Measurements from ENCODE around the gene SART1.
"Not testable (repeated sequence)": the region's sequence is repeated elsewhere in the genome, so short reads cannot be mapped to it uniquely, and the experiment has no call there.

Gene SART1

GRCh38 chr11:65941720-65942310 is 19.7 kb upstream of the SART1 start:
- Histone ChIP-seq H3K4me3 (ENCODE audit: low read length) (no peak overlapping the region), H3K9me3 (ENCODE audit: control insufficient read depth, low read length) (no peaks in the 10 kb centered on the region), H3K9ac (ENCODE audit: low read length) (no peak overlapping the region), H3K27me3 (ENCODE audit: control insufficient read depth, insufficient read depth, low read length) (peaks cover 2% of the 10 kb centered on the region), H3K4me1 (ENCODE audit: control insufficient read depth, insufficient read depth, low read length) (no peaks in the 10 kb centered on the region), H3K36me3 (ENCODE audit: control insufficient read depth, insufficient read depth, low read length) (no peaks in the 10 kb centered on the region)

- H3K9ac ChIP-seq (ENCODE audit: low read length) = no peak overlapping the region
- H3K4me1 ChIP-seq (ENCODE audit: control insufficient read depth, insufficient read depth, low read length) = no peaks in the 10 kb centered on the region
- H3K9me3 ChIP-seq (ENCODE audit: control insufficient read depth, low read length) = no peaks in the 10 kb centered on the region
- H3K27me3 ChIP-seq (ENCODE audit: control insufficient read depth, insufficient read depth, low read length) = peaks cover 2% of the 10 kb centered on the region
- H3K4me3 ChIP-seq (ENCODE audit: low read length) = no peak overlapping the region
- H3K36me3 ChIP-seq (ENCODE audit: control insufficient read depth, insufficient read depth, low read length) = no peaks in the 10 kb centered on the region
These were observed 19.0 kb upstream of the SART1 start for GRCh38 chr11:65942531-65942930.

DNA sequence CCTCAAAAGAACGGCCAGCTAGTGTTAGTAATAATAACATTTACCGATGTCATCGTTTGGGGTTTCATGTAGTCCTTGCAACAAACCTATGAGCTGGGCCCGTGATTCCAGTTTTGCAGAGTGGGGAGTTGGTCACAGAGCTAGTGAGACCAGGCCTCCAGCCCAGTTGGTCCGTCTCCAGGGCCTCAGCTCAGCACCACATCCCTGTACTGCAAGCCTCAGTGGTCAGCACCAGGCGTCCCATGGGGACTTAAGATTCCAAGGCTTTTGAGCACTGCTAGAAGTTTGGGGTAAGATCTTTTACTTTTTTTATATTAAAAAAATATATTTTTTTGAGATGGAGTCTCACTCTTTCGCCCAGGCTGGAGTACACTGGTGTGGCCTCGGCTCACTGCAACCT is 17.3 kb upstream of the SART1 start:
- H3K4me3 ChIP-seq (ENCODE audit: low read length) = no peak overlapping the region

GRCh38 chr11:65944767-65945166 is 16.8 kb upstream of the SART1 start:
- H3K27me3 ChIP-seq (ENCODE audit: control insufficient read depth, insufficient read depth, low read length) = peaks cover 2% of the 10 kb centered on the region
- no peaks in the 10 kb centered on the region for H3K36me3 ChIP-seq (ENCODE audit: control insufficient read depth, insufficient read depth, low read length)
- no peak overlapping the region for H3K4me3 ChIP-seq (ENCODE audit: low read length)
- no peak overlapping the region for H3K9ac ChIP-seq (ENCODE audit: low read length)
- H3K9me3 ChIP-seq (ENCODE audit: control insufficient read depth, low read length) = no peaks in the 10 kb centered on the region
- H3K4me1 ChIP-seq (ENCODE audit: control insufficient read depth, insufficient read depth, low read length) = no peaks in the 10 kb centered on the region

More for the DNA sequence above, 17.3 kb upstream of the SART1 start:
- Histone ChIP-seq H3K27me3 (ENCODE audit: control insufficient read depth, insufficient read depth, low read length) (peaks cover 2% of the 10 kb centered on the region), H3K9ac (ENCODE audit: low read length) (no peak overlapping the region), H3K9me3 (ENCODE audit: control insufficient read depth, low read length) (no peaks in the 10 kb centered on the region), H3K36me3 (ENCODE audit: control insufficient read depth, insufficient read depth, low read length) (no peaks in the 10 kb centered on the region), H3K4me1 (ENCODE audit: control insufficient read depth, insufficient read depth, low read length) (no peaks in the 10 kb centered on the region)

DNA sequence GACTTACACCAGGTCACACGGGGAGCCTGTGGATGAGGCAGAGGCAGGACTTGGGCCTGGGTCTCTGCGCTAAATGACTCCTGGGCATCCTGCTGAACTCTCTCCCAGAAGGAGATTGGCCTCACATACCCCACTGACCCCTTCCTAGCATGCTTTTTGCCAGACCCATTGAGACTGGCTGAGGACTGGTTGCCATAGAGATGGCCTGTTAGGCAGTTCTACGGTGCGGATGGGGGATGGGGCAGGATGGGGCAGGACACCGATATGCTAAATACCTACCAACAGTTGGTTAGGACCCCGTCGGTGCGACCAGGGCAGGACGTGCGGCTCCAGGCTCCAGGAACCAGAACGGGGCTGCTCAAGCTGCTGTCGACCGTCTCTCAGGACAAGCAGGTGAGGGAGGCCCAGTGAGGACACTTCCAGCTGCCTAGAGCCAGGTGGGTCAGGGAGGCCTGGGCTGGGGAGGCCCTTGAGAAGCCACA is 16.1 kb upstream of the SART1 start, which contains the start of gene TSGA10IP:
Gene TSGA10IP (plus strand): TSS at position 51 of the 482 bp plus-strand sequence. CDS start 196 bp downstream, at position 247.
- H3K9ac ChIP-seq (ENCODE audit: low read length) = no peak within 1 kb of the TSS
- no peak within 1 kb of the TSS for H3K4me3 ChIP-seq (ENCODE audit: low read length)
- H3K9me3 ChIP-seq (ENCODE audit: control insufficient read depth, low read length) = no peaks in the 10 kb centered on the region
- H3K36me3 ChIP-seq (ENCODE audit: control insufficient read depth, insufficient read depth, low read length) = no peaks in the 10 kb centered on the region
- peaks cover 2% of the 10 kb centered on the region for H3K27me3 ChIP-seq (ENCODE audit: control insufficient read depth, insufficient read depth, low read length)
- no peaks in the 10 kb centered on the region for H3K4me1 ChIP-seq (ENCODE audit: control insufficient read depth, insufficient read depth, low read length)

- Histone ChIP-seq H3K36me3 (ENCODE audit: control insufficient read depth, insufficient read depth, low read length) (no peaks in the 10 kb centered on the region), H3K27me3 (ENCODE audit: control insufficient read depth, insufficient read depth, low read length) (peaks cover 2% of the 10 kb centered on the region), H3K4me3 (ENCODE audit: low read length) (no peak overlapping the region), H3K9ac (ENCODE audit: low read length) (no peak overlapping the region), H3K9me3 (ENCODE audit: control insufficient read depth, low read length) (no peaks in the 10 kb centered on the region), H3K4me1 (ENCODE audit: control insufficient read depth, insufficient read depth, low read length) (no peaks in the 10 kb centered on the region)
These were observed 15.5 kb upstream of the SART1 start for GRCh38 chr11:65945941-65946558.

- Histone ChIP-seq H3K9ac (ENCODE audit: low read length) (no peak overlapping the region), H3K27me3 (ENCODE audit: control insufficient read depth, insufficient read depth, low read length) (peaks cover 2% of the 10 kb centered on the region), H3K4me3 (ENCODE audit: low read length) (no peak overlapping the region), H3K4me1 (ENCODE audit: control insufficient read depth, insufficient read depth, low read length) (no peaks in the 10 kb centered on the region), H3K36me3 (ENCODE audit: control insufficient read depth, insufficient read depth, low read length) (no peaks in the 10 kb centered on the region), H3K9me3 (ENCODE audit: control insufficient read depth, low read length) (no peaks in the 10 kb centered on the region)
These were observed 14.9 kb upstream of the SART1 start for GRCh38 chr11:65946655-65947054.

- Histone ChIP-seq H3K36me3 (ENCODE audit: control insufficient read depth, insufficient read depth, low read length) (no peaks in the 10 kb centered on the region), H3K9me3 (ENCODE audit: control insufficient read depth, low read length) (no peaks in the 10 kb centered on the region), H3K27me3 (ENCODE audit: control insufficient read depth, insufficient read depth, low read length) (peaks cover 2% of the 10 kb centered on the region), H3K4me1 (ENCODE audit: control insufficient read depth, insufficient read depth, low read length) (no peaks in the 10 kb centered on the region), H3K9ac (ENCODE audit: low read length) (no peak overlapping the region), H3K4me3 (ENCODE audit: low read length) (no peak overlapping the region)
These were observed 14.4 kb upstream of the SART1 start for GRCh38 chr11:65947133-65947532.

GRCh38 chr11:65947603-65948125 is 13.9 kb upstream of the SART1 start:
- no peaks in the 10 kb centered on the region for H3K9me3 ChIP-seq (ENCODE audit: control insufficient read depth, low read length)
- H3K4me1 ChIP-seq (ENCODE audit: control insufficient read depth, insufficient read depth, low read length) = no peaks in the 10 kb centered on the region
- H3K27me3 ChIP-seq (ENCODE audit: control insufficient read depth, insufficient read depth, low read length) = peaks cover 2% of the 10 kb centered on the region
- H3K9ac ChIP-seq (ENCODE audit: low read length) = no peak overlapping the region
- H3K36me3 ChIP-seq (ENCODE audit: control insufficient read depth, insufficient read depth, low read length) = no peaks in the 10 kb centered on the region
- H3K4me3 ChIP-seq (ENCODE audit: low read length) = no peak overlapping the region

DNA sequence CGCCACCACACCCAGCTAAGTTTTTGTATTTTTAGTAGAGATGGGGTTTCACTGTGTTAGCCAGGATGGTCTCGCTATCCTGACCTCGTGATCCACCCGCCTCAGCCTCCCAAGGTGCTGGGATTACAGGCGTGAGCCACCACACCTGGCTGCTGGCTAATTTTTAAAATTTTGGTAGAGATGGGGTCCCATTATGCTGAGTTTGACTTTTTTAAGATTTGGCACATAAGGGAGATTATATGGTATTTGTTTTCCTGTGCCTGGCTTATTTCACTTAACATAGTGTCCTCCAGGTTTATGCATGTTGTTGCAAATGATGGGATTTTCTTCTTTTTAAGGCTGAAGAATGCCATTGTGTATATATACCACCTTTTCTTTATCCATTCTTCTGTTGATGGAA is 10.8 kb upstream of the SART1 start:
- H3K4me1 ChIP-seq (ENCODE audit: control insufficient read depth, insufficient read depth, low read length); H3K9me3 ChIP-seq (ENCODE audit: control insufficient read depth, low read length); H3K4me3 ChIP-seq (ENCODE audit: low read length); H3K27me3 ChIP-seq (ENCODE audit: control insufficient read depth, insufficient read depth, low read length); H3K36me3 ChIP-seq (ENCODE audit: control insufficient read depth, insufficient read depth, low read length); H3K9ac ChIP-seq (ENCODE audit: low read length): not testable (repeated sequence)

DNA sequence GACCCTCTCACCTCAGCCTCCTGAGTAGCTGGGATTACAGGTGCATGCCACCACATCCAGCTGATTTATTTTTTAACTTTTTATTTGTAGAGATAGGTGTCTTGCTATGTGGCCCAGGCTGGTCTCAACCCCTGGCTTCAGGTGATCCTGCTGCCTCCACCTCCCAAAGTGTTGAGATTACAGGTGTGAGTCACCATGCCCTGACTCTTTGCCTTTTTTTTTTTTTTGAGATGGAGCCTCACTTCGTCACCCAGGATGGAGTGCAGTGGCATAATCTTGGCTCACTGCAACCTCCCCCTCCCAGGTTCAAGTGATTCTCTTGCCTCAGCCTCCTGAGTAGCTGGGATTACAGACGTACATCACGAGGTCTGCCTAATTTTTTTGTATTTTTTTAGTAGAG is 9.9 kb upstream of the SART1 start:
- not testable (repeated sequence) for H3K4me1 ChIP-seq (ENCODE audit: control insufficient read depth, insufficient read depth, low read length); H3K9me3 ChIP-seq (ENCODE audit: control insufficient read depth, low read length); H3K36me3 ChIP-seq (ENCODE audit: control insufficient read depth, insufficient read depth, low read length); H3K4me3 ChIP-seq (ENCODE audit: low read length); H3K9ac ChIP-seq (ENCODE audit: low read length); H3K27me3 ChIP-seq (ENCODE audit: control insufficient read depth, insufficient read depth, low read length)

DNA sequence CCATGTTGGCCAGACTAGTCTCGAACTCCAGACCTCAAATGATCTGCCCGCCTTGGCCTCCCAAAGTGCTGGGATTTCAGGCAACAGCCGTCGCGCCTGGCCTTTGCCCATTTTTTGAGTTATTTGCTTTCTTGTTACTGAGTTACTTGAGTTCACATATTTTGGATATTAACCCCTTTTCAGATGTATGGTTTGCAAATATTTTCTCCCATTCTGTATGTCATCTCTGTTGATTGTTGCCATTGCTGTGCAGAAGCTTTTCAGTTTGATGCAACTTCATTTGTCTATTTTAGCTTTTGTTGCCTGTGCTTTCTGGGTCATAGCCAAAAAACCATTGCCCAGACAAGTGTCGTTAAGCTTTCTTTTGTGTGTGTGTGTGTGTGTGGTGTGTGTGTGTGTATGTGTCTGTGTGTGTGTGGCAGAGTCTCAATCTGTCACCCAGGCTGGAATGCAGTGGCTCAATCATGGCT is 9.4 kb upstream of the SART1 start:
- Histone ChIP-seq H3K9me3 (ENCODE audit: control insufficient read depth, low read length) (no peaks in the 10 kb centered on the region), H3K36me3 (ENCODE audit: control insufficient read depth, insufficient read depth, low read length) (no peaks in the 10 kb centered on the region), H3K27me3 (ENCODE audit: control insufficient read depth, insufficient read depth, low read length) (no peaks in the 10 kb centered on the region), H3K4me3 (ENCODE audit: low read length) (no peak overlapping the region), H3K4me1 (ENCODE audit: control insufficient read depth, insufficient read depth, low read length) (peaks cover 4% of the 10 kb centered on the region), H3K9ac (ENCODE audit: low read length) (no peak overlapping the region)

Measured in mucosa of stomach (tissue), 1 donor.